NCI-H1436 (cell line): Measurements from ENCODE around the gene UBXN1.
"Not testable (repeated sequence)": the region's sequence is repeated elsewhere in the genome, so short reads cannot be mapped to it uniquely, and the experiment has no call there.

Source experiments
- DNase-seq: peaks from one replicate; lab custom pipeline; 2025; lab: John Stamatoyannopoulos, UW

The UBXN1 gene

DNA sequence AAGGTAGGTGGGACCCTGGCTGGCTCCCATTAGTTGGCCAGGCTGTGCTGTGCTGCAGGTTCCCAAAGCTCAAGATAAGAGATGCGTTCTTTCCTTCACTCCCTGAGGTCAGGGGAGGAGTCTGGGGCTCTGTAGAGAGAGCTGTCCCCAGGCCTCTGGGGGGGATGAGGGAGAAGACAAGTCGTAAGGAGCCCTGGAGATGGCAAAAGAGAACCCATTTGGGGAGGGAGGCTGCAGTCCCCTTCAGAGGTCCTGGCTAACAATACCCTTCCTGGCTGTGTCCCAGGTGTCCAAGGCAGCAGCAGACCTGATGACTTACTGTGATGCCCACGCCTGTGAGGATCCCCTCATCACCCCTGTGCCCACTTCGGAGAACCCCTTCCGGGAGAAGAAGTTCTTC, 29.5 kb upstream of the UBXN1 start:
- no peak for DNase-seq

DNA sequence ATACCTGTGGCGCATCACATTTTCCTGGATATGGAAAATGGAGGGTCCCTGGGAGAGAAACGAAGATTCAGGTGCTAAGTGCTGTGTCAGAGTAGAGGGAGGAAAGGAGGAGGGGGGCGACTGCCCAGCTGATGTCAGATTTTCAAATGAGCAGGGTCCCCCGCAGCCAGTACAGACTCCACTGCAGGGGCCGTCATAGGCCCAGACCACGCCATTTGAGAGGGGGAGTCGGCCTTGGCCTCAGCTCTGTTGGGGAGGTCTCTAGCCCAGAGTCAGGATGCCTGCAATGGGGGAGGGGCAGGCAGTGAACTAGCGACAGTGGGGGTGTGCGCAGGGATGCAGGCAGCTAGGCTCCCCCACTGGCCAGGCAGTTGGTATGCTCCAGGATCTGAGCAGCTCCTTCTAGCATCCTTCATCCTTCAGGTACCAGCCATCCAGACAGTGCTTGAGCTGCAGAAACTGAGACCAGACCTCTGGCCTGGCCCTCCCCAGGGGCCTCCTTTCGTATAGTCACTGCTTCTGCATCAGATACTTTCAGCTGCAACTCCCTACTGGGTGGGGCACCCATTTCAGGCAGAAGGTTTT, 28.5 kb upstream of the UBXN1 start, which contains the start of the genes BSCL2 and GNG3:
Gene BSCL2 (minus strand): TSS at position 148 of the 585 bp plus-strand sequence. CDS start 229 bp downstream, outside the sequence.
Gene GNG3 (plus strand): TSS at position 400 of the 585 bp plus-strand sequence. CDS start 620 bp downstream, outside the sequence.
- DNase-seq, result peak; percentile 18

DNA sequence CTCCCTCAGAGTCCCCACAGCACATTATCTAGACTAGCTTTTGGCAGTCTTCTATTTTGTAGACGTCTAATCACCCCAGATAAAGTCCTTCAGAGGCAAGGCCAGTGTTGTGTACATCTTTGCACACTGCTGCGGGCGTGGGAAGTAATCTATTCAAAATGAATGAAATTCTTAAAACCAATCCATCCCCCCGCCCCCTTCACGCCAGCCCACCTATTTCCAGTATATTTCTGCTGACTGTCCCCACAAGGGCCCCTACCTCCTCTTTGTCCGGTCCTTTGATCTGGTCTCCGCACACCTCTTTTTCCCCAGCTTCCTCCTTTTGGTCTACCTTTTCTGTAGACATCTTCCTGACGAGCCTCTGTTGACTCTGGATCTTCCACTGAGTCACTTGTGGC, 28.0 kb upstream of the UBXN1 start:
- no peak for DNase-seq

DNA sequence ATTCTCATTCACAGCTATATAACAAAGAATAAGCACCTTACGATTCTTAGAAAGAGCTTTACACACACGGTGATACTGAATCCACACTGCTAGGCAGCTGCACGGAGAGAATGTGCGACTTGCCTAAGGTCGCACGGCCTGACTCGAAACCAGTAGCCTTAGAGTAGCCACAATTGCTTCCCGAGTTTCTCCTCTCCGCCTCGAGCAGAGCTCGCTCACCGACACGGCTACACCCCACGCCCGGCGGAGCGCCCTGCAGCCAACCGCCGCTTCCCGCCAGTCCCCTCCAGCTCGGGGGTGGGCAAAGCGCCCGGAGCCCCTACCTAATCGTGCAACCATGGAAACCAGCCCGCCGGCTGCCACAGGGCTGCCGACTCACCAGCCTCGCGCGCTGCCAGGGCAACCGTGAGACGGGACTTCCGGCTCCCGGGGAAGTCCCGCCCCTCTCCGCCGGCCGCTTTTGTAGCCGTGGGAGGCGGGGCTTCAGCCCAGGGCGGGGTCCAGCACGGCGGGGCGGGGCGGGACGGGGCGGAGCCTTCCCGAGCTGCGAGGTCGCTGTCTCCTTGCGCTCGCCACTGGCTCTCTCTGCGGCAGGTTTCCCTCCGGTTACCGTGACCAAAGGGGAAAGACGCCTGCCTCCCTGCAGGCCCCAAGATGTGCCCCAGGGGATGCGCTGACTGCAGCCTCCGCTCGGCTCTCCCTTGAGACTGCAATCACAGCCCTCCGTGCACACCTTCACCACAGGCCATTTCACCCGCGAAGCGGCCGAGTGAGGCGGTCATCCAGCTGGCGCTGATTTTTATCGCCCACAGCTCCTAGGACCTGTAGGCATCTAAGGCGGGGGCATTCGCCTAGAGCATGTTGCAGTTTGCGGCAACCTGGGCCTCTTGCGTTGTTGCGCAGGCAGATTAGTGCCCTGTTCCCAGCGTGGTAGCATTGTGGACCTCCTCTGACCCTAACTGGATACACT, 27.3 kb upstream of the UBXN1 start:
- DNase-seq, result peak; percentile 97

DNA sequence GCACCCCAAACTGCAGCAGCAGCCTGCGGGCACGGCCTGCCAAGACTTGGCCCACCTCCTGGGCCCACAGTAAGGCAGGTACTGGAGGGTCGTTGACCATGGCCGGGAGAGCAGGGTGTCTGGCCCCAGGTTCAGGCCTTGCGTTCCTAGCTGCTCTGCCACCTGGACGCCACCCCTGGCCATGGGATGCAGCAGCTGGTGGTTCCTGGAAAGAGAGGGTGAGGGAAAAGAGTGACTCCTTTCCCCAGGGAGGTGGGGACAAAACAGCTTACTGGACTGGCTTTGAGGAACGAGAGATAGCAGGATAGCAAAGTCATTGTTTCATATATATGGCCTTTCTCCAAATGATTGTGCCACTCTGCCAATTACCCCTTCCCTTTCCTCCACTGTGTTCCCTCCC, 26.5 kb upstream of the UBXN1 start:
- DNase-seq, result no peak

DNA sequence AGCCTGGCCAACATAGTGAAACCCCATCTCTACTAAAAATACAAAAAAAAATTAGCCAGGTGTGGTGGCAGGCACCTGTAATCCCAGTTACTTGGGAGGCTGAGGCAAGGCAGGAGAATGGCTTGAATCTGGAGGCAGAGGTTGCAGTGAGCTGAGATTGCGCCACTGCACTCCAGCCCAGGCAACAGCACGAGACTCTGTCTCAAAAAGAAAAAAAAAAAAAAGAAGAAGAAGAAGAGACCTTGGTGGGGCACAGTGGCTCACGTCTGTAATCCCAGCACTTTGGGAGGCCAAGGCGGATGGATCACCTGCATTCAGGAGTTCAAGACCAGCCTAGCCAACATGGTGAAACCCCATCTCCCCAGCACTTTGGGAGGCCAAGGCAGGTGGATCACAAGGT, 25.0 kb upstream of the UBXN1 start:
- not testable (repeated sequence) for DNase-seq

DNA sequence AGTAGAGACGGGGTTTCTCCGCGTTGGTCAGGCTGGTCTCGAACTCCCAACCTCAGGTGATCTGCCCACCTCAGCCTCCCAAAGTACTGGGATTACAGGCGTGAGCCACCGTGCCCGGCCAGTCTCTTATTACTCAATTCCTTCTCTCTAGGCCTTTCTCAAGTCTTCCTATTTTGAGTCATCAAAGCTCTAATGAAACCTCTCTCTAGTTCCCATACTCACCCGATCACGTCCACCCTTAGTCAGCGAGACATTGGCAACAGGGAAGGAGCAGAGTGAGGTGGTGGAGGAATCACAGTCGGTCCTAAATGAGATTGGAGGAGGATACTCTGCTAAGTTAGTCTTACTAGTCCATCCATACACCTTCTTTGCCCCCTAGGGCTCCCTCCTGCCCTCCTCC, 23.4 kb upstream of the UBXN1 start:
- DNase-seq, result no peak

DNA sequence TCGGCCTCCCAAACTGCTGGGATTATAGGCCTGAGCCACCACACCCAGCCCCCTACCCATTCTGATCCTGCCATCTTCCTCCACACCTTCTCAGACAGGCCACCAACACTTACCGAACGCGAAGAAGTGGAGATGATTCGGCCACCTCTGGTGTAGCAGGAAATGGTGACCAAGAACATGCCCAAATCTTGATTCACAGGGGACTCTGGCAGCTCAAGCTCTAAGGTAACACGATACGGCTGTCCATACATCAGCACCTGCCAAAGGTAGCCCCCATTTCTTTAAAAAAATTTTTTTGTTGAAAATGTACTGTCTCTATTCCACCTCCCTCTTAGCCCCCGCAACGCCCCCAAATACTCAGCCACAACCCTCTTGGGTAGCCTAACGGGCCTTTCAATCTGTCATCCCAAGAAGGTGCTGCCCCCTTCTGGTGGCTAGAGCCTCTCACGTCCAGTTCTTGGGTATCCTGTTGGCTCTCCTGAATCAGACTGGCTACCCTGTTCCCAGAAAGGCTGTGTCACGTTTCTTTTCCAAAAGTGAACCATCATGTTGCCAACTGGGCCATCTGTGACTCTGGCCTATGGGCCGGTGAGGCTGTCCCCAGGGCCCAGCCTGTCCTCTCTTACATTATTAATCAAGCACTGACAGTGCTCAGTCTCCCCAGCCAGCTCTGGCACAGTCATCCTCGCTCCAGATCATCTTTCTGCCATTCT, 15.7 kb upstream of the UBXN1 start:
- peak; percentile 62 for DNase-seq

DNA sequence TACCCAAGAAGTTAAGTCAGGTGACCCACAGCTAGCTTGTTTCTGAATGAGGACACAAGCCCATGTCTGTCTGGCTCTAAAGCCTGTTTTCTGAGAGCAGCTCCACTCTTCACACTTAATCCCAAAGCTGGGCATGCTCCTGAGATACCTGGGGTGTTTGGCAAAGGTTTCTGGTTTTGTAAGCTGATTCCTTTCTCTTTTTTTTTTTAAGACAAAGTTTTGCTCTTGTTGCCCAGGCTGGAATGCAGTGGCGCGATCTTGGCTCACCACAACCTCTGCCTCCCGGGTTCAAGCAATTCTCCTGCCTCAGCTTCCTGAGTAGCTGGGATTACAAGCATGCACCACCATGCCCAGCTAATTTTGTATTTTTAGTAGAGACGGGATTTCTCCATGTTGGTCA, 14.8 kb upstream of the UBXN1 start:
- DNase-seq, result not testable (repeated sequence)

DNA sequence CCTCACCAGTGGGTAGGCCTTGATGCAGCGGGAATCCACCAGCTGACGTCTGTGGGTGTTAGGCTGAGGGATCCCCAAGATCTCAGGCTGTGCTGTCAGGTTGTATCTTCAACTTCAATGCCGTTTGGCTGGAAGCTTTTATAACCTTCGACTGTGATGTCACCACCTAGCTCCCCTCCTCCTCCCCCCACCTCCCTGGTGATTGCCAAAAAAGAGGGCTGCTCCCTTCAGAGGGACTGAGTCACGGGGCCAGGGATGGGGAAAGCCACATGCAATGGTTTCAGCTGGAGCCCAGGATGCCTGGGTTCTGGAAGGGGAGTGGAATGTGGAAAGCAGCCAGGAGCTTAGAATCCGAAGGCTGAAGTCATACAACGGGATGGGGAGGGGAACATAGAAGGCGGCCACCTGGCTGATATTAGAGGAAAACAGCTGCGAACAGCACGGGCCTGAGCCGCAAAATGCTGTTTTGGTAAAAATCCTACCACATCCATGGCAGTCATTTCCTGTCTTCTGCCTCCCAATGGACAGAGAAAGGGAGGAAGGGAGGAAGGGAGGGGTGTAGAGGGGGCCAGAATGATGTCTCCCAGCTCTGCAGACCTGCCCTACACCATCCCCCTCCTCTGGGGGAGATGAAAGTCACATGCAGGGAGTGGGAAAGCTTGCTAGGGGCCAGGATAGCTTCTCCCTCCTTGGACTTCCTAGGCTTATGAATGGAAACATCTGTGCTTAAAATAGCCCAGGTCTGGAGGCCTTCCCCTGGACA, 10.7 kb upstream of the UBXN1 start, which contains the start of gene LRRN4CL:
Gene LRRN4CL (minus strand): TSS at position 110 of the 763 bp plus-strand sequence. CDS start 1,022 bp downstream, outside the sequence.
- DNase-seq, result no peak

DNA sequence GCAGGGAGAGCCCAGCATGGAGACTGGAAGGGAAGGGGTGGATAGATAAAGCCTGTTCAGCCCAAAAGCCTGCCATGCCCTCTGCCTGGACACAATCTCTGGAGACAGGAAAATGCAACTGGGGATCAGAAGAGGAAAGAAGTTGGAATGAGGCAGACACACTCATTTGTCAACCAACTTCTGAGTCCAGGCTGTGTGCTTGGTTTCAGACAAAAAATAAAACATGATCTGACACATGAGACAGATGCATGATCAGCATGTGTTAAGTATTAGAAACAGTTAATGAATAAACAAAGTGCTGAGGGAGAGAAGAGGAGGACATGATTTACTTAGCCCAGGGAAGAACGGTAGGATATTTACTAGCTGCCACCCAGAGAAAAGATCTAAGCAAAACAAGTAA, 9.6 kb upstream of the UBXN1 start:
- DNase-seq, result no peak

DNA sequence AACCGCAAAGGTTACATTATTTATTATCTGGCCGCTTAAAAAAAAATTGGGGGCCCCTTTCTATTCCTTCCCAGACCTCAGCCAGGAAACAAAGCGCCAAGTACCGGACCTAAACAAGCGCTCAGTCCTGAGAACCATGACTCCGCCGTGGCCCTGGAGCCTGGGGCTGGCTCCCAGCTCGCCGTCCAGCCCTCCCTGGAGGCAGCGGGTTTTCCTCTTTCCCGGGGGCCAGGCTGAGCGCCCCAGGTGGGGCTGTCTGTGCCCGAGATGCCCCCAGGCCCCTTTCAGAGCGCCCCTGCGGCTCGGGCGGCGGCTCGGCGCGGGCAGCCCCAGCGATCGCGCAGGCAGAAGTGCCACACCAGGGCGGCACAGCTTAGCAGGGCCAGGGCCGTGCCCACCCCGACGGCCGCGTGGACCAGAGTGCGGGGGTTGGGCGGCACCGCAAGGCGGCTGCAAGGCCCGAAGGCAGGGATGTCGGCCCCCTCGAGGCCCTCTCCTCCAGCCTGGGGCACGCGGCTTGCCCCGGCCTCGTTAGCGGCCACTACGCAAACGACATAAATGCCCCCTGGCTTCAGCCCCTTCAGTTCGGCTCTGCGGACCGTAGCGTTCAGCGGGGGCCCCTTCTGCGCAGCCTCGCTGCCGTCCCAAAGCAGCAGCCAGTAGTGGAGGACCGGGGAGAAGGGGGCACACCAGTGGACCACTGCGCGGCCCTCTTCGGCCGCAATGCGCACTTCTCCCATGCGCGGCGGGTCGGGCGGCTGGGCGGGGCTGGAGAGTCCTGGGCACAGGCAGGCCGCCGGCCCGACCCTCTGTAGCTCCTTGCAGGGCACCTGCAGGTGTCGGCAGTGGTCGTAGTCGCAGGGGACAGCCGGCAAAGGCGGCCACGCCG, 8.9 kb upstream of the UBXN1 start:
- no peak for DNase-seq

DNA sequence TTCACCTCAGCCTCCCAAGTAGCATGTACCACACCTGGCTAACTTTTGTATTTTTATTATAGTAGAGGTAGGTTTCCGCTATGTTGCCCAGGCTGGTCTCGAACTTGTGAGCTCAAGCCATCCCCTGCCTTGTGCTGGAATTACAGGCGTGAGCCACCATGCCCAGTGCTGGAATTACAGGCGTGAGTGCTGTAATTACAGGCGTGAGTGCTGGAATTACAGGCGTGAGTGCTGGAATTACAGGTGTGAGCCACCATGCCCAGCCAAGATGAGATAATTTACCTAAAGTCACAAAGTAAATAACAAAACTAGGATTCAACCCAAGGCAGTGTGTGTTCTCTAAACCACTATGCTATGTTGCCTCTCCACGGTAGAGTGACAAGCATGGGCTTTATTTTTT, 3.6 kb upstream of the UBXN1 start:
- DNase-seq, result no peak

DNA sequence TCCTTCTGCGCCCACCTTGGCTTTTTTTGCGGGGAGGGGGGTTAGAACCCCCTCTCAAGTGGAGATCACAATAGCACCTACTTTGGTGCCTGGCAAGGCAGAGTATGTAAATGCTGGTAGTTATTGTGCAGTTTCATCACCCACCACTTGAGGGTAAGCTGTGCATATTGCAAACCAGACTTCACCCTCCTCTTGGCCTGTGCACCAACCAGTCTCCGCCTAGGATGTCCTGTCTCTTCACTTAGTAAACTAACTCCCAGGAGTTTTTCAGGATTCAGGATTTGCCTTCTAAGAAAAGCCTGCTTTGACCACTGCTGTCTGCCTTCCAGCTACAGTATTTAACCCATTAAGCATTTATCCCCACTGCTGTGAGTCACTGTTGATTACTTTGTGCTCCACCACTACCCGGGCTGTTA, 2.0 kb upstream of the UBXN1 start:
- DNase-seq, result peak; percentile 65

DNA sequence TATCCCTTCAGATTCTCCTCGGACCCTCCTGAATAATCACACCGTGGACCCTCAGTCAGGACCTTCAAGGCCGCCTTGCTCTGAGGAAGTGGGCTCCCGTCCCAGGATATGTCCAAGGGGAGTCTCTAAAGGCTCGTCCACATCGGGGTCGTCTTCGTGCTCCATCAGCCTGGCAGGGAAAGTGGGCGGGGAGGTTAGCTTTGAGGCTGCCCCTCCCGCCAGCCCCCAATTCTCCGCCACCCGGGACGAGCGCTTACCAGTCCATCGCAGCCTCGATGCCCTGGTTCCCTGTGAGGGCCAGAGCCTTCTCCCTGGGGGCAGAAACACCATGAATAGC, 472 bp downstream of the UBXN1 start:
- DNase-seq, result no peak

DNA sequence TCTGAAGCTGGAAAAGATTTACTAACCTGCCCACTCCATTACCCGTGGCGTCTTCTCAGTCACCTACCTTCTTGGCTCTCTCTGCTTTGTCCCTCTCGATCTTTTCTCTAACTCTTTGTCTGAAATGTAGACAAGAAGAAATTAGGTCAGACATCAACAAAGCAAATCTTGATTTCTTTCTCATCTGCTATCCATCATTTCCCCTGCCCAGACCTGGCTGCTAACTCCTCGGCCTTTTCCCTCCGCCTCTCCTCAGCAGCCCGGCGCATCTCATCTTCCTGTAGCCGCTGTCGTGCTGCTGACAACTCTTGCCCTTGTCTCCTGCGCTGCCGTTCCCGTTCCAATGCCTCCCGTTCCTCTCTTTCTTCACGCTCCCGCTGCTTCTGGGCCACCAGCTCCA, 1.2 kb downstream of the UBXN1 start:
- DNase-seq, result no peak

DNA sequence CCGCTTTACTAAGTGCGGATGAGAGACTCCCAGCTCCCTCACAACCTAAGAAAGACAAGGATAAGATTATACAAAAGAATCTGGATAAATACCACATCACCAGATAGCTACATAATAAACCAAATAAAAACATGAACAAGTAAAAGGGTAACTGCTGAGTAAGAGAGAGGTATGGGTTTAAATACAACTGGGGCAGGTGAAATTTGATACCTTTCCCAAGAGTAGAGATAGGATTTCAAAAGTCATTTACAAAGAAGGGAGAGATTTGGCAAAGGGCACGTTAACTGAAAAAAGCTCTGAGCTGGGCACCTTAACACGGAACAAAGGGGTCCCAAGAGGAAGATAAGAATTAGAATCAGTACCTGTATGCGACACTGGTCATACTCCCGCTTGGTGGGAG, 1.7 kb downstream of the UBXN1 start:
- DNase-seq, result no peak

DNA sequence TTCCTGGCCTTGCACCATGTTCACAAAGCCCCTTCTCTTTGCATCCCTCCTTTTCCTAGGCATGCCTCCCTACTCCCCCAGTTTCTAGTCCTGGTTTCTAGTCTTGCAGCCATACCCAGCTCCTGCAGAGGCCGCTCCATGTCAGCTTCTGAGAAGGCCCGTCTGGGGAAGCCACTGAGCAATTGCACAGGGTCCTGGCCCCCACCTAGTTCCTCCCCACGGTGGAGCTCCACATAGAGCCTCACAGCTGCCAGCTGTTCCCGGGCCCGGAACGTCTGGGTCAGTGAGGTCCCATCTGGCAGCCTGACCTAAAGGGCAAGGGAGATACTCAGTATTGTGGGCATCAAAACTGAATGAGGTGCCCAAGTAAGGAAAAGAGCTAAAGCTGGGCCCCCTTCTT, 2.2 kb downstream of the UBXN1 start:
- DNase-seq, result no peak

DNA sequence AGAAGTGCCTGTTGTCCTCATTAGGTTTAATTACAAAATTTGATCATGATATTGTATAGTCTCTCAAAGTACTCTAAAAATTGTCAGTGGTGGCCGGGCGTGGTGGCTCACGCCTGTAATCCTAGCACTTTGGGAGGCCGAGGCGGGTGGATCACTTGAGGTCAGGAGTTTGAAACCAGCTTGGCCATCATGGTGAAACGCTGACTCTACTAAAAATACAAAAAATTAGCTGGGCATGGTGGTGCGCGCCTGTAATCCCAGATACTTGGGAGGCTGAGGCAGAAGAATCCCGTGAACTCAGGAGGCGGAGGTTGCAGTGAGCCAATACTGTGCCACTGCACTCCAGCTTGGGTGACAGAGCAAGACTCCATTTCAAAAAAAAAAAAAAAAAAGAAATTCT, 3.5 kb downstream of the UBXN1 start:
- not testable (repeated sequence) for DNase-seq

DNA sequence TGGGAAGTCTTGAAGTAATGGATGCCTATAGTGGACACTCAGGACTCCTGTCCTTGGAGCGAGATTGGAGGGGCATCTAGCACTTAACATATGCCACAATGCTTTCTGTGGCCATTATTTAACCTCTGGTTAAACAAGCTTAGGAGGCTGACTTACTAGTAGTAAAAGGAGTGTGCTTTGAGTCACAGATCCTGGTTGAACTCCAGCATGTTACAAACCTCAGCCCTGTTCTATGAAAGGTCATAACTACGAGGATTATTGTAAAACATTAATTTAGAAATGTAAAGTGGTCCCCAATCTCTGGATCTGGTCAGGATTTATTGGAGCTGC, 5.7 kb downstream of the UBXN1 start:
- DNase-seq, result no peak
